Liver (tissue), 9 donors: ENCODE measurements around the gene LAD1. TPM values are rescaled to one million over a fixed set of nuclear protein-coding genes. Genes with fewer than 3 reads are reported as not detected.

Experiments
- DNase-seq: peaks from one replicate; pipeline ENCODE4 v3.0.0-alpha.2; 2017; ENCODE audit warnings: low spot score
- H3K27ac ChIP-seq, 2 donors: one replicate each; pipeline ENCODE4 v1.7.0; 2013; ENCODE audit warnings: inconsistent platforms in 2 of 2, low read length in 2 of 2, control low read depth in 1 of 2, low read depth in 1 of 2, mild to moderate bottlenecking in 1 of 2
- H3K27me3 ChIP-seq, 4 donors: one replicate each; pipeline versions ENCODE4 v1.6.1 to v1.7.0; 2013; ENCODE audit warnings: low read length in 3 of 4, inconsistent platforms in 1 of 4, mild to moderate bottlenecking in 1 of 4, moderate library complexity in 1 of 4; ENCODE audit not compliant: control insufficient read depth in 4 of 4, insufficient read depth in 4 of 4
- H3K36me3 ChIP-seq, 4 donors: one replicate each; pipeline versions ENCODE4 v1.6.1 to v1.7.0; 2013; ENCODE audit warnings: low read length in 3 of 4, mild to moderate bottlenecking in 3 of 4, low read depth in 1 of 4, moderate library complexity in 1 of 4; ENCODE audit not compliant: control insufficient read depth in 4 of 4, insufficient read depth in 3 of 4
- H3K4me1 ChIP-seq, 4 donors: one replicate each; pipeline versions ENCODE4 v1.6.1 to v1.7.0; 2013; ENCODE audit warnings: low read length in 3 of 4, mild to moderate bottlenecking in 3 of 4, moderate library complexity in 1 of 4; ENCODE audit not compliant: control insufficient read depth in 4 of 4, insufficient read depth in 4 of 4
- H3K4me3 ChIP-seq, 3 donors: one replicate each; pipeline versions ENCODE4 v1.6.1 to v1.7.0; 2013; ENCODE audit warnings: low read length in 3 of 3, control low read depth in 1 of 3, low read depth in 1 of 3, mild to moderate bottlenecking in 1 of 3
- H3K9ac ChIP-seq, 2 donors: one replicate each; pipeline ENCODE4 v1.7.0; 2013; ENCODE audit warnings: low read length in 2 of 2, mild to moderate bottlenecking in 2 of 2, moderate library complexity in 2 of 2, control low read depth in 1 of 2, low read depth in 1 of 2
- H3K9me3 ChIP-seq, 4 donors: one replicate each; pipeline versions ENCODE4 v1.6.1 to v1.7.0; 2013; ENCODE audit warnings: low read length in 3 of 4; ENCODE audit not compliant: control insufficient read depth in 4 of 4
- FOXA2 ChIP-seq: IDR thresholded peaks from 2 replicates; pipeline ENCODE4 v1.6.1; 2016; ENCODE audit warnings: antibody characterized with exemption
- HNF4A ChIP-seq, 2 donors: conservative IDR thresholded peaks; 2 replicates each; pipeline ENCODE4 v1.6.1; 2016; ENCODE audit warnings: antibody characterized with exemption in 2 of 2, mild to moderate bottlenecking in 2 of 2
- HNF4G ChIP-seq: IDR thresholded peaks from 2 replicates; pipeline ENCODE4 v1.6.1; 2016; ENCODE audit warnings: antibody characterized with exemption
- JUND ChIP-seq, 2 donors: IDR thresholded peaks; 2 replicates each; pipeline ENCODE4 v1.6.1; 2016; ENCODE audit warnings: antibody characterized with exemption in 2 of 2
- RAD21 ChIP-seq, 2 donors: IDR thresholded peaks; 2 replicates each; pipeline ENCODE4 v1.6.1; 2016; ENCODE audit warnings: antibody characterized with exemption in 2 of 2, mild to moderate bottlenecking in 2 of 2
- RXRA ChIP-seq, 2 donors: IDR thresholded peaks; 2 replicates each; pipeline ENCODE4 v1.6.1; 2017 to 2018; ENCODE audit warnings: antibody characterized with exemption in 2 of 2, mild to moderate bottlenecking in 1 of 2
- TAF1 ChIP-seq: conservative IDR thresholded peaks from 2 replicates; pipeline ENCODE4 v1.6.1; 2016; ENCODE audit warnings: antibody characterized with exemption, mild to moderate bottlenecking
- YY1 ChIP-seq: IDR thresholded peaks from 2 replicates; pipeline ENCODE4 v1.6.1; 2016; ENCODE audit warnings: antibody characterized with exemption, mild to moderate bottlenecking
- WGBS: extraction: QIAGEN DNeasy Blood & Tissue Kit; methylation state at CpG from one replicate; pipeline ENCODE4 v1.1.7; 2013; 5-methylcytosine and 5-hydroxymethylcytosine counted together
- polyA plus RNA-seq, 2 donors: library from polyadenylated mRNA; stranded (reverse) in 1 of 2; unstranded in 1 of 2; fragments of 200-250 nt in 1 of 2; fragments of >200 nt in 1 of 2; fragmentation: Nextera tagmentation in 1 of 2; extraction: Ambion mirVana in 1 of 2; gene quantifications; one replicate each; pipeline versions ENCODE4 v1.2.1 to v1.2.3, GENCODE V29; 2013 to 2015
- total RNA-seq, 2 donors: library from RNA; depleted of rRNA; stranded (reverse); fragments of >200 nt; gene quantifications; one replicate each; pipeline ENCODE4 v1.2.3, GENCODE V29; 2014
- TF ChIP-seq, protein P1 (sequence below): IDR thresholded peaks from 2 replicates; pipeline ENCODE4 v1.6.1; 2016; ENCODE audit warnings: antibody characterized with exemption
- TF ChIP-seq, protein P2 (sequence below): IDR thresholded peaks from 2 replicates; pipeline ENCODE4 v1.6.1; 2016; ENCODE audit warnings: antibody characterized with exemption
- TF ChIP-seq, protein P3 (sequence below): fragments of 150-350 bp; IDR thresholded peaks from 2 replicates; pipeline ENCODE4 v1.5.1; 2017; ENCODE audit warnings: improper control_type of control experiment, low read depth, low read length; ENCODE audit not compliant: missing input control
- TF ChIP-seq, protein P4 (sequence below): IDR thresholded peaks from 2 replicates; pipeline ENCODE4 v1.6.1; 2016; ENCODE audit warnings: antibody characterized with exemption, mild to moderate bottlenecking
- TF ChIP-seq, protein P5 (sequence below): IDR thresholded peaks from 2 replicates; pipeline ENCODE4 v1.6.1; 2016; ENCODE audit warnings: antibody characterized with exemption
- donor health status: healthy.
- donor health status: healthy.
- donor health status: healthy.
- donor health status: healthy.
- donor health status: healthy.

LAD1 gene
- total and polyA plus RNA-seq, 4 donors: 3.4 to 13.7 (median 8.5) TPM

DNA sequence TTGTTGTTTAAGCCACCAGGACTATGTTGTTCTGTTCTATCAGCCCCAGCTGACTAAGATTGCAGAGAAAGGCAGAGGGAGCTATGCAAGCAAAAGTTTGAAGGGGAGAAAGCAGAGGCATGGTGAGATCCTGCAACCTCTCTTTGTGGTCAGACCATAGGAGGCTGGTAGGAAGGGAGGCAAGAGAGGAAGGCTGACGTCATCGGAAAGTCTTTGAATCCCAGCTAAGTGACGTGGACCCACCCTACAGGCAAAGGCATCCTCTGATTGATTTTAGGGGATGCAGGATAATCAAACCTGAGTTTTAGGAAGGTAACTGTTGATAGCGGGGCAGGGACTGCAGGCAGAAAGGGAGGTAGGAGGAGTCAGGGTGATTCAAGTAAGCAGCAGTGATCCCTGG, 45.7 kb upstream of the LAD1 start:
- no peak overlapping the region for H3K4me3 ChIP-seq
- WGBS: 80% methylated on average over 4 of the region's 4 CpGs
- H3K36me3 ChIP-seq: no peaks in the 10 kb centered on the region
- no peaks in the 10 kb centered on the region for H3K27me3 ChIP-seq
- no peaks in the 10 kb centered on the region for H3K4me1 ChIP-seq
- no peak overlapping the region for H3K27ac ChIP-seq
- no peak overlapping the region for H3K9ac ChIP-seq
- no peak for DNase-seq
- no peaks in the 10 kb centered on the region for H3K9me3 ChIP-seq
- TF ChIP-seq, protein P1, sequence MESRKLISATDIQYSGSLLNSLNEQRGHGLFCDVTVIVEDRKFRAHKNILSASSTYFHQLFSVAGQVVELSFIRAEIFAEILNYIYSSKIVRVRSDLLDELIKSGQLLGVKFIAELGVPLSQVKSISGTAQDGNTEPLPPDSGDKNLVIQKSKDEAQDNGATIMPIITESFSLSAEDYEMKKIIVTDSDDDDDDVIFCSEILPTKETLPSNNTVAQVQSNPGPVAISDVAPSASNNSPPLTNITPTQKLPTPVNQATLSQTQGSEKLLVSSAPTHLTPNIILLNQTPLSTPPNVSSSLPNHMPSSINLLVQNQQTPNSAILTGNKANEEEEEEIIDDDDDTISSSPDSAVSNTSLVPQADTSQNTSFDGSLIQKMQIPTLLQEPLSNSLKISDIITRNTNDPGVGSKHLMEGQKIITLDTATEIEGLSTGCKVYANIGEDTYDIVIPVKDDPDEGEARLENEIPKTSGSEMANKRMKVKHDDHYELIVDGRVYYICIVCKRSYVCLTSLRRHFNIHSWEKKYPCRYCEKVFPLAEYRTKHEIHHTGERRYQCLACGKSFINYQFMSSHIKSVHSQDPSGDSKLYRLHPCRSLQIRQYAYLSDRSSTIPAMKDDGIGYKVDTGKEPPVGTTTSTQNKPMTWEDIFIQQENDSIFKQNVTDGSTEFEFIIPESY: no peak
- TF ChIP-seq, protein P2, sequence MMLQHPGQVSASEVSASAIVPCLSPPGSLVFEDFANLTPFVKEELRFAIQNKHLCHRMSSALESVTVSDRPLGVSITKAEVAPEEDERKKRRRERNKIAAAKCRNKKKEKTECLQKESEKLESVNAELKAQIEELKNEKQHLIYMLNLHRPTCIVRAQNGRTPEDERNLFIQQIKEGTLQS: no peak
- TF ChIP-seq, protein P3, sequence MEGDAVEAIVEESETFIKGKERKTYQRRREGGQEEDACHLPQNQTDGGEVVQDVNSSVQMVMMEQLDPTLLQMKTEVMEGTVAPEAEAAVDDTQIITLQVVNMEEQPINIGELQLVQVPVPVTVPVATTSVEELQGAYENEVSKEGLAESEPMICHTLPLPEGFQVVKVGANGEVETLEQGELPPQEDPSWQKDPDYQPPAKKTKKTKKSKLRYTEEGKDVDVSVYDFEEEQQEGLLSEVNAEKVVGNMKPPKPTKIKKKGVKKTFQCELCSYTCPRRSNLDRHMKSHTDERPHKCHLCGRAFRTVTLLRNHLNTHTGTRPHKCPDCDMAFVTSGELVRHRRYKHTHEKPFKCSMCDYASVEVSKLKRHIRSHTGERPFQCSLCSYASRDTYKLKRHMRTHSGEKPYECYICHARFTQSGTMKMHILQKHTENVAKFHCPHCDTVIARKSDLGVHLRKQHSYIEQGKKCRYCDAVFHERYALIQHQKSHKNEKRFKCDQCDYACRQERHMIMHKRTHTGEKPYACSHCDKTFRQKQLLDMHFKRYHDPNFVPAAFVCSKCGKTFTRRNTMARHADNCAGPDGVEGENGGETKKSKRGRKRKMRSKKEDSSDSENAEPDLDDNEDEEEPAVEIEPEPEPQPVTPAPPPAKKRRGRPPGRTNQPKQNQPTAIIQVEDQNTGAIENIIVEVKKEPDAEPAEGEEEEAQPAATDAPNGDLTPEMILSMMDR: no peak
- TF ChIP-seq, protein P4, sequence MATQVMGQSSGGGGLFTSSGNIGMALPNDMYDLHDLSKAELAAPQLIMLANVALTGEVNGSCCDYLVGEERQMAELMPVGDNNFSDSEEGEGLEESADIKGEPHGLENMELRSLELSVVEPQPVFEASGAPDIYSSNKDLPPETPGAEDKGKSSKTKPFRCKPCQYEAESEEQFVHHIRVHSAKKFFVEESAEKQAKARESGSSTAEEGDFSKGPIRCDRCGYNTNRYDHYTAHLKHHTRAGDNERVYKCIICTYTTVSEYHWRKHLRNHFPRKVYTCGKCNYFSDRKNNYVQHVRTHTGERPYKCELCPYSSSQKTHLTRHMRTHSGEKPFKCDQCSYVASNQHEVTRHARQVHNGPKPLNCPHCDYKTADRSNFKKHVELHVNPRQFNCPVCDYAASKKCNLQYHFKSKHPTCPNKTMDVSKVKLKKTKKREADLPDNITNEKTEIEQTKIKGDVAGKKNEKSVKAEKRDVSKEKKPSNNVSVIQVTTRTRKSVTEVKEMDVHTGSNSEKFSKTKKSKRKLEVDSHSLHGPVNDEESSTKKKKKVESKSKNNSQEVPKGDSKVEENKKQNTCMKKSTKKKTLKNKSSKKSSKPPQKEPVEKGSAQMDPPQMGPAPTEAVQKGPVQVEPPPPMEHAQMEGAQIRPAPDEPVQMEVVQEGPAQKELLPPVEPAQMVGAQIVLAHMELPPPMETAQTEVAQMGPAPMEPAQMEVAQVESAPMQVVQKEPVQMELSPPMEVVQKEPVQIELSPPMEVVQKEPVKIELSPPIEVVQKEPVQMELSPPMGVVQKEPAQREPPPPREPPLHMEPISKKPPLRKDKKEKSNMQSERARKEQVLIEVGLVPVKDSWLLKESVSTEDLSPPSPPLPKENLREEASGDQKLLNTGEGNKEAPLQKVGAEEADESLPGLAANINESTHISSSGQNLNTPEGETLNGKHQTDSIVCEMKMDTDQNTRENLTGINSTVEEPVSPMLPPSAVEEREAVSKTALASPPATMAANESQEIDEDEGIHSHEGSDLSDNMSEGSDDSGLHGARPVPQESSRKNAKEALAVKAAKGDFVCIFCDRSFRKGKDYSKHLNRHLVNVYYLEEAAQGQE: no peak
- TF ChIP-seq HNF4G (no peak), JUND (IDR thresholded peaks at IDR 0.05) (no peak), YY1 (no peak), TAF1 (no peak)
- TF ChIP-seq, protein P5, sequence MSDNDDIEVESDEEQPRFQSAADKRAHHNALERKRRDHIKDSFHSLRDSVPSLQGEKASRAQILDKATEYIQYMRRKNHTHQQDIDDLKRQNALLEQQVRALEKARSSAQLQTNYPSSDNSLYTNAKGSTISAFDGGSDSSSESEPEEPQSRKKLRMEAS: no peak

DNA sequence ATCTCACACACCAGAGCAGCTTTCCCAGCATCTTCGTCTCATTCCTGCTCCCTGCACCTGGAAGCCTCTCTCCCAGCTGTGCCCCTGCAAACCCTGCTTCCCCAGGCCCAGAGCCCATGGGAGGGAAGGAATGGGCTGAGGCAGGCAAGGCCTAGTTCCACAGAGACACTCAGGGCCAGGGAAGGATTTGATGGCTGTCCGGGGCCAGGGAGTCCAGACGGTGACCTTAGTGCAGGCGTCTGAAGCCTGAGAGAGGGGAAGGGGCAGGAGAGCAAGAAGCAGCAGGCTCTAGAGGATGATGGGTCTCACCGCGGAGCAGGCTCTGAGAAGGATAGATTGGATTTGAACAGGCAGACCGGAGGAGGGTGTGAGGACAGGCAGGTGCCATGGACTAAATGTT, 44.6 kb upstream of the LAD1 start:
- Histone ChIP-seq H3K4me3 (no peak overlapping the region), H3K27ac (no peak overlapping the region), H3K27me3 (no peaks in the 10 kb centered on the region), H3K9me3 (no peaks in the 10 kb centered on the region), H3K36me3 (no peaks in the 10 kb centered on the region), H3K9ac (no peak overlapping the region), H3K4me1 (peaks cover 0 to 1% (median 0%) of the 10 kb centered on the region in 4 donors)
- WGBS: 91% methylated on average over 7 of the region's 7 CpGs
- DNase-seq: no peak
- TF ChIP-seq HNF4A (conservative IDR thresholded peaks at IDR 0.05) (no peak), TAF1 (no peak), RXRA (IDR thresholded peaks at IDR 0.05) (no peak), RAD21 (IDR thresholded peaks at IDR 0.05) (no peak), FOXA2 (no peak)
- TF ChIP-seq, protein P2: no peak
- TF ChIP-seq, protein P4: no peak
- TF ChIP-seq, protein P3: no peak
